Central memory CD8-positive, alpha-beta T cell (primary cell): ENCODE results near the gene SDR42E1.
"Not testable (repeated sequence)": the region's sequence is repeated elsewhere in the genome, so short reads cannot be mapped to it uniquely, and the experiment has no call there.

Experiments used
- ATAC-seq: fragments of 150-1000 bp; cut with Tn5 transposase; replicated peaks from 2 replicates; pipeline ENCODE4 v1.10.0; 2022; ENCODE audit warnings: mild to moderate bottlenecking, moderate FRiP score, moderate number of reproducible peaks; ENCODE audit not compliant: poor library complexity, severe bottlenecking; ENCODE audit errors: extremely low read depth
- DNase-seq, 2 donors: peaks; one replicate each; pipeline ENCODE4 v3.0.0; 2021; ENCODE audit warnings: low spot score in 2 of 2
- H3K27ac Mint-ChIP-seq: one replicate; pipeline ENCODE4 v1.8.0; 2022; ENCODE audit warnings: low read depth, mild to moderate bottlenecking, moderate library complexity, mixed read lengths
- H3K27me3 Mint-ChIP-seq: one replicate; pipeline ENCODE4 v1.8.0; 2022; ENCODE audit warnings: mixed read lengths
- H3K36me3 Mint-ChIP-seq: one replicate; pipeline ENCODE4 v1.8.0; 2022; ENCODE audit warnings: mild to moderate bottlenecking, moderate library complexity, mixed read lengths; ENCODE audit not compliant: insufficient read depth
- H3K4me1 Mint-ChIP-seq: one replicate; pipeline ENCODE4 v1.8.0; 2022; ENCODE audit warnings: mixed read lengths
- H3K4me3 Mint-ChIP-seq: one replicate; pipeline ENCODE4 v1.8.0; 2022; ENCODE audit warnings: mild to moderate bottlenecking, moderate library complexity, mixed read lengths
- H3K9me3 Mint-ChIP-seq: one replicate; pipeline ENCODE4 v1.8.0; 2022; ENCODE audit warnings: mixed read lengths

SDR42E1 gene

DNA sequence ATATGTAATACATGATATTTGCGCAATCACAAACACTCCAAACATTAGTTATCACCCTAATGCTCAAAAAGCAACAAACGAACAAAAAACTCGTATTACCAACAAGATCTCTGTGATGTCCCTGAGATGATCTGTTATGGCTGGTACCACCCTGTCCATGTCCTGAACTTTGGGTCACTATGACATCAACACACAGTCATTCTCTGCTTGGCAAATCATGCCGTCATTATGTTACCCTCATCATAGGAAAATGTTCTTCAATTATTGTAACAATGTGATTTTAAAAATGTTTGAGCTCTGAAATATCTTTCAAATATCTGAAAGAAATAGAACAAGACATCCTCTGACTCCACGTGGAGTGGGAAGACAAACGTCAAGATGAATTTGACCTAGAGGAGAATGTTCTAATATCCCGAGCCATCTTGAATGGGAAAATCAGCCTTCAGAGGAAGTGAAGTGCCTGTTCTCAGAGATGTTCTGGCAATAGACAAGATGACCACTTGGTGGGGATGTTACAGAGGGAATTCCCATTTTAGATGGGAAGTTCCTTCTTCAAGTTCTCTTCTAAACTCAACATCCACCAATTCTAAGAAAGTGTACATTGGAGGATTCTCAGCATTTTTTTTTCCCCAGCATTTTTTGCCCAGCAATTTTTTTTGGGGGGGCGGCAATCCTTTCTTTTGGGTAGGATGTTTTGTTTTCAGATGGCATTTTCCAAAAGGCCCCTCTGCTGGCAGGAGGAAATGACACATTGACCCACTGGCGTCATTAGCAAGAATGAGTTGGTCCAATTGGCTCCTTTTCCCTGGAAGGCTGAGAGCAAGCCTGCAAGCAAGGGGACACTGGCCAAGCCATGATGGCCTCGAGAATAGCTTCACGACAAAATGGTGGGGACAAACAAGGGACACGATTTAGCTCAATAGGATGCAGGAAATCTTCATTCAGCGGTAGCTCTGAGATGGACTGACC lies 20.1 kb upstream of the SDR42E1 start:
- Mint-ChIP-seq H3K27me3 (peaks cover 30% of the 10 kb centered on the region), H3K4me3 (no peak overlapping the region), H3K27ac (no peak overlapping the region), H3K9me3 (no peaks in the 10 kb centered on the region), H3K36me3 (no peaks in the 10 kb centered on the region), H3K4me1 (no peaks in the 10 kb centered on the region)
- ATAC-seq (no peak), DNase-seq (no peak)

DNA sequence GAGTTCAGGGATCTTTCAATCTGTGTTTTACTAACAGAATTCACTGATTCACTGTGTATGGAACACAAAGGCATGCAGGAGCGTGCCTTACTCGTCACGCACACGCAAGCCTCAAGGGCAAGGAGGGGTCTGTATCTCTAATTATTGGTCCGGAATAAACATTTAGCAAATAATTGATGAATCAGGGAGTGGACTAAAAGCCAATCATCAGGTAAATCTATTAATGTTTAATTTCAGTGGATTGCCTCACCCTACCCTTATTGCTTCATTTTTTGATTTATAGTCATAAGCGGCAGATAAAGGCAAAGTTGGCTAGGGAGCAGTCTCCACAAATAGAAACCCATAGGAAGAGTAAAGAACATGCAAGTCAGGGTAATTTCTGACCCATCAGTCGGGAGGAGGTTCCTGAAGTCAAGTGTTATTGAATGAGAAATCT lies 16.4 kb upstream of the SDR42E1 start:
- H3K27ac Mint-ChIP-seq, result no peak overlapping the region
- no peak overlapping the region for H3K4me3 Mint-ChIP-seq
- no peaks in the 10 kb centered on the region for H3K36me3 Mint-ChIP-seq
- ATAC-seq (no peak), DNase-seq (no peak)
- H3K27me3 Mint-ChIP-seq, result peaks cover 35% of the 10 kb centered on the region
- H3K4me1 Mint-ChIP-seq, result no peaks in the 10 kb centered on the region
- H3K9me3 Mint-ChIP-seq, result no peaks in the 10 kb centered on the region

DNA sequence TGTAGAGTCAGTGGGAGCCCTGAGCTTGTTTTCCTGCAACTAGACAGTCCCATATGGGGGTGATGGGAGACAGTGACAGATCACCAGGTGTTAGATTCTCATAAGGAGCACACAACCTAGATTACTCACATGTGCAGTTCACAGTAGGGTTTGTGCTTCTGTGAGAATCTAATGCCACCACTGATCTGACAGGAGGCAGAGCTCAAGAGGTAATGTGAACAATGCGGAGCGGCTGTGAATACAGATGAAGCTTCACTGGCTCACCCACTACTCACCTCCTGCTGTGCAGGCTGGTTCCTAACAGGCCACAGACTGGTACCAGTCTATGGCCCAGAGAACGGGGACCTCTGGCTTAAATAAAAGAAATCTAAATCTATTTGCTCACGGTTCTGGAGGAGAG lies 13.6 kb upstream of the SDR42E1 start:
- Mint-ChIP-seq H3K9me3 (no peaks in the 10 kb centered on the region), H3K27me3 (peaks cover 40% of the 10 kb centered on the region), H3K27ac (no peak overlapping the region), H3K4me1 (no peaks in the 10 kb centered on the region), H3K4me3 (no peak overlapping the region), H3K36me3 (no peaks in the 10 kb centered on the region)
- ATAC-seq, result no peak
- DNase-seq, result no peak

DNA sequence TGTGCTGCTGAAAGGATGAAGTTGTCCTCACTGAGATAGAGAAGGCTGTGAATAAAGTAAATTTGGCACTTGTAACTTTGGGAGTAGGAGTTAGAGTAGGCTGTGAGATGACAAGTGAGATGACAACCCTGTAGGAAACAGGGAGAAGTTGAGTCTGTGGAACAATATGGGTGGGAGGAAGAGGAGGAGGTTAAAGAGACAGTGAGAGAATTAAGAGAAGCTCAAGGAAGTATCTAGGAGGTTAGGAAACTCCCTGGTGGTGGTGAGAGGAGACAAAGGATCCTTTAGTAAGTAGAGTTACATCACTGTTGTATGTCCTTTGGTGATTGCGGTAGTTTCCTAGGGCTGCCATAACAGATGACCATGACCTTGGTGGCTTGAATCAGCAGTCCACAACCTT lies 13.0 kb upstream of the SDR42E1 start:
- ATAC-seq, result no peak
- DNase-seq, result no peak
- Mint-ChIP-seq H3K4me1 (no peaks in the 10 kb centered on the region), H3K27me3 (peaks cover 45% of the 10 kb centered on the region), H3K27ac (no peak overlapping the region), H3K9me3 (no peaks in the 10 kb centered on the region), H3K36me3 (peaks cover 2% of the 10 kb centered on the region), H3K4me3 (no peak overlapping the region)

DNA sequence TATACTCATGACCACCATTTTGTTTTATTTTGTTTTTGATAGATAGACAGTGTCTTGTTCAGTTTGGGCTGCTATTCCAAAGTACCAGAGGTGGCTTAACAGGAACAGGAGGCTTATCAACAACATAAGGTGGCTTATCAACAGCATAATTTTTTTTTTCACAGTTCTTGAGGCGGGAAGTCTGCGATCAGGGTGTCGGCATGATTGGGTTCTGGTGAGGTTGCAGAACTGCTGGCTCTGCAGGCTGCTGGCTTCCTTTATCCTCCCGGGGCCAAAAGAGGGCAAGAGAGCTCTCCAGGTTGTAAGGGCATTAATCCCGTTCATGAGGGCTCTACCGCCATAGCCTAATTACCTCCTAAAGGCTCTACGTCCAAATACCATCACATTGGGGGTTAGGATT lies 11.9 kb upstream of the SDR42E1 start:
- Mint-ChIP-seq H3K9me3 (no peaks in the 10 kb centered on the region), H3K36me3 (peaks cover 2% of the 10 kb centered on the region), H3K4me3 (no peak overlapping the region), H3K27me3 (peaks cover 56% of the 10 kb centered on the region), H3K4me1 (no peaks in the 10 kb centered on the region), H3K27ac (no peak overlapping the region)
- no peak for ATAC-seq
- no peak for DNase-seq

DNA sequence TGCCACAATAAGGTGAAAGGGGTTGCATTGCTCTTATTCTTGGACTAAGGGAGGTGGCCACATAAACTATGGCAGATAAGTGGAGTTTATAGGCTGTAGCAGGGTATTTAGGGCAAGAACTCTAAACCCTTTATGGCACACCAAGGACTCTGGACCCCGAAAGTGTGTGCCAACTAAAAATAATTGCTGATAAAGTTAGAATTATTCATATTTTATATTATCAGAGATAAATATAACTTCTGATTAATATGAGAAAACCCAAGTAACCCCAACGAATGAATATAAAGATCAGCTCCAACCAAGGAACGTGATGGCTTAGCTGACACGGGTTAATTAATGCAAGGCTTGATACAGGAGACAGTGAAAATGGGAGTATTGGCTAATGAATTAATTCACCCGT lies 8.8 kb upstream of the SDR42E1 start:
- no peak overlapping the region for H3K27ac Mint-ChIP-seq
- peaks cover 2% of the 10 kb centered on the region for H3K36me3 Mint-ChIP-seq
- no peak for DNase-seq
- no peaks in the 10 kb centered on the region for H3K4me1 Mint-ChIP-seq
- H3K4me3 Mint-ChIP-seq, result no peak overlapping the region
- ATAC-seq, result no peak
- H3K27me3 Mint-ChIP-seq, result peaks cover 70% of the 10 kb centered on the region
- H3K9me3 Mint-ChIP-seq, result no peaks in the 10 kb centered on the region

DNA sequence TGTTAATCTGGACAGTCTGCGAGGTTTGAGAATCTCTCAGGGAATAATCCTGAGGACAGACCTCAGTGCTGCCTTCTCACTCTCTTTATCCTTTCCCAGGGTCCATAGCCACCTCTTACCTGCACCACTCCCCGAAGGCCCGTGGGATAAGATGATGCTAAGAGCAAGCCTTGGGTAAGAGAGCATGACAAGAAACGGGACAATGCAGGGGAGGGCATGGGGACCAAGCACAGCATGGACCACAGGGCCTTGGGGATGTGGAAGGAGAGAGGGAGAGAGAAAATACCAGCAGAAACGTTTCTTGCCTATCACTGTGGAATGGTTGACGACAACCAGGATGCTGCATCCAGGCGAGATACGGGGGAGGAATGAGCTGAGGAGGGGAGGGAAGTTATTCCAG lies 8.3 kb upstream of the SDR42E1 start:
- Mint-ChIP-seq H3K36me3 (peaks cover 2% of the 10 kb centered on the region), H3K4me3 (no peak overlapping the region), H3K27ac (no peak overlapping the region), H3K4me1 (no peaks in the 10 kb centered on the region), H3K27me3 (peaks cover 68% of the 10 kb centered on the region), H3K9me3 (no peaks in the 10 kb centered on the region)
- DNase-seq (no peak), ATAC-seq (no peak)

DNA sequence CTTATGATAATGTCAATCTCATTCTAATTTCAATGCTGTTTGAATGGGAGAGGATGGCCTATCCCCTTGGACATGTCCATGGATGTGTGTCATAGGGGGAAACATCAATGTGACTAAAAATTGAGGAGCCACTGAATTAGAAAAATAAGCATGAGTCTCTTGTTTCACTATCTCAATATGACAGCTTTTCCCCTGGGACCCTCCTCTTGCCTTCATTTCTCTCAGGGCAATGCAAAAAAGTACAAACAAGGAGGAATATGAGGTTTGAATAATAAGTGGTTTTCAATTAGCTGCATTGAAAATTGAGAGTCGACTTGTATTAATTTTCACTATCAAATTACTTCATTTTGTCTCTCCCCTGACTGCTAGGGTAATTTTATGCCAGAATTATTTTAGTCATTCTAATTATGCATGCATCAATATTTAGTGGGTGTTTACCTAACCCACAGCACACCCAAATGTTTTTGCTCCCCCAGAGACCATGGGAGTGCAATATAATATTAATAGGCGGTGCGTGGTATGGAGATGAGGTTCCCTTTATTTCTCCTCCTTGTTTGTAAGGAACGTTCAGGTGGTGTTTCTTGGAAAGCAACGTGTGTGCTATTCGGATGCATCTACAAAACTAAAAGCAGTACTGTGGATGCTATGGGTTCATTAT lies 6.8 kb upstream of the SDR42E1 start:
- Mint-ChIP-seq H3K27me3 (peaks cover 57% of the 10 kb centered on the region), H3K36me3 (peaks cover 2% of the 10 kb centered on the region), H3K4me1 (no peaks in the 10 kb centered on the region), H3K9me3 (no peaks in the 10 kb centered on the region), H3K4me3 (no peak overlapping the region), H3K27ac (no peak overlapping the region)
- ATAC-seq (no peak), DNase-seq (no peak)

DNA sequence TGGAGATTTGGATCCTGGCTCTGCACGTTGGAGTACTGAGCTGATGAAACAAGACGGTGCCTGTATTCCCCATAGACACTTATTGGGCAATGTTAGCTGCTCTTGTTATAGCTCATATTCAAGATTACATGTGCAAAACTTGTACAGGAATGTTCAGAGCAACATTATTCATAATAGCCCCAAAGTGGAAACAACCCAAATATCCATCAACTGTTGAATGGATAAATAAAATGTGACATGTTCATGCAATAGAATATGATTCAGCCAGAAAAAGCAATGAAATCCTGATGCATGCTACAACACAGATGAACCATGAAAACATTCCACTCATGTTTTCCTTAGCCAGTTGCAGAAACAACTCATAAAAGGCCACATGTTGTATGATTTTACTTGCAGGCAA lies 5.7 kb upstream of the SDR42E1 start:
- Mint-ChIP-seq H3K36me3 (peaks cover 2% of the 10 kb centered on the region), H3K9me3 (peaks cover under 1% of the 10 kb centered on the region), H3K27me3 (peaks cover 66% of the 10 kb centered on the region), H3K4me1 (peaks cover under 1% of the 10 kb centered on the region), H3K4me3 (no peak overlapping the region), H3K27ac (no peak overlapping the region)
- ATAC-seq (no peak), DNase-seq (no peak)

DNA sequence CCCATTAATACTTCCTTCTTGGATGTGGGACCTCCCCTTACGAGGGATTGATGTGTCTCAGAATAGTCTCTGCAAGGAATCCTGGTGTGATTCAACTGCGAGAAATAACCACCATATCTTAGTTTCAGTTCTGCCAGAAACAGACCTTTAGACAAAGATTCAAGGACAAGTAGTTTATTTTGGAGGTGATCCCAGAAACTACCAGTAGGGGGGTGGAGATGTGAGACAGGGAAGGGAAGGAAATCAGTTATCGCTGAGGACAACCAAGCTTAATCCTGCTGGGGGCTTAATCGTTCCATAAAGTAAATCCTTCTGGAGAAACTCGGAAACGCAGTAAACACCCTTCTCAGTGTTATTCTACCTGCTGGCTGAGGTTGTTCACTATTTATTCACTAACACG lies 5.0 kb upstream of the SDR42E1 start:
- Mint-ChIP-seq H3K4me3 (no peak overlapping the region), H3K27ac (no peak overlapping the region), H3K4me1 (peaks cover 8% of the 10 kb centered on the region), H3K36me3 (peaks cover 2% of the 10 kb centered on the region), H3K9me3 (peaks cover 6% of the 10 kb centered on the region), H3K27me3 (peaks cover 71% of the 10 kb centered on the region)
- DNase-seq (no peak), ATAC-seq (no peak)

DNA sequence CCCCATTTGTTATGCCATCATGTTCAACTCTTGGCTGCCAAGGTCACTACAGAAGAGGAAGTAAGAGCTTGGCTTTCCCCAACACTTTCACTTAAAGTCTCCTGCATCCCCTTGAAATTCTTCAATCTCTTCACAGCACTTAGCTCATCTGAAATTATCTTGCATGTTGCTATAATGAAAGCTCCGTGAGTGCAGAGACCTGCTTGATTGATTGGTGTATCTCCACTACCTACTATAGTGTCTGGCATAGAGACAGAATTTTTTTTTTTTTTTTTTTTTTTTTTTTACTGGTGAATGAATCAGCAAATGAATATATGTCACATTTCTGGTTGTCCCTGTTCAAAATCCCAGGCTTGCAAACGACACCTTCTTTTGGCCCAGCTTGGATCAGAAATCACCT lies 1.9 kb upstream of the SDR42E1 start:
- Mint-ChIP-seq H3K36me3 (peaks cover 1% of the 10 kb centered on the region), H3K9me3 (peaks cover 6% of the 10 kb centered on the region)
- ATAC-seq, result no peak

DNA sequence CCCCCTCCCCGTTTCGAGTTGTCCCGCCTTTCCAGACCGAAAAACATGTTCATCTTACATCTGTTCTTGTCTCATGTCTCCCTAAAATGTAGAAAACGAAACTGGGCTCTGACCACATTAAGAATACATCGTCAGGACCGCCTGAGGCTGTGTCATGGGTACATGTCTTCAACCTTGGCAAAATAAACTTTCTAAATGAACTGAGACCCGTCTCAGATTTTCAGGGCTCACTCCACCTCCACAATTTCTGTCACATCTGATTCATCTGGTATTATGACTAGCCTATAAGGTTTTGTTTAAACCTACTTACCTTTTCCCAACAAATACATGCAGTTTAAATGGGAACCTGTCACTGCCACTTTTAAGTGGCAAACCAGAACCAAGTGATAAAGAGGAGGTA lies 621 bp downstream of the SDR42E1 start:
- peaks cover 1% of the 10 kb centered on the region for H3K36me3 Mint-ChIP-seq
- peak overlapping the region; percentile 84 for H3K27ac Mint-ChIP-seq
- H3K27me3 Mint-ChIP-seq, result peaks cover 31% of the 10 kb centered on the region
- H3K9me3 Mint-ChIP-seq, result peaks cover 6% of the 10 kb centered on the region
- peaks cover 19% of the 10 kb centered on the region for H3K4me1 Mint-ChIP-seq
- H3K4me3 Mint-ChIP-seq, result peak overlapping the region; percentile 83
- no peak for DNase-seq
- no peak for ATAC-seq

More for the DNA sequence above, 1.9 kb upstream of the SDR42E1 start:
- Mint-ChIP-seq H3K27ac (no peak overlapping the region), H3K4me1 (peaks cover 19% of the 10 kb centered on the region), H3K27me3 (peaks cover 45% of the 10 kb centered on the region), H3K4me3 (no peak overlapping the region)
- DNase-seq, result no peak

DNA sequence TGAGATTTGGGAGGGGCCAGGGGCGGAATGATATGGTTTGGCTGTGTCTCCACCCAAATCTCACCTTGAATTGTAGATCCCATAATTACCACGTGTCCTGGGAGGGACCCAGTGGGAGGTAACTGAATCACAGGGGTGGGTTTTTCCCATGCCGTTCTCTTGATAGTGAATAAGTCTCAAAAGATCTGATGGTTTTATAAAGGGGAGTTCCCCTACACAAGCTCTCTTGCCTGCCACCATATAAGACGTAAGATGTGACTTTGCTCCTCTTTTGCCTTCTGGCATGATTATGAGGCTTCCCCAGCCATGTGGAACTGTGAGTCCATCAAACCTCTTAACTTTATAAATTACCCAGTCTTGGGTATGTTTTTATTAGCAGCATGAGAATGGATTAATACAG lies 1.5 kb downstream of the SDR42E1 start:
- not testable (repeated sequence) for H3K4me3 Mint-ChIP-seq, H3K27ac Mint-ChIP-seq, ATAC-seq, H3K36me3 Mint-ChIP-seq, H3K9me3 Mint-ChIP-seq, DNase-seq
- H3K4me1 Mint-ChIP-seq, result peaks cover 19% of the 10 kb centered on the region
- H3K27me3 Mint-ChIP-seq, result peaks cover 23% of the 10 kb centered on the region
